Neural cell (in vitro differentiated cells): ENCODE data around the gene REV1. TPM values are rescaled to one million over a fixed set of nuclear protein-coding genes. Genes with fewer than 3 reads are reported as not detected.

Source experiments
- H2AFZ ChIP-seq: fragments of 200-600, 300-800 bp; sonication (generic), shearing (Covaris generic); 2 replicates; pipeline ENCODE4 v1.6.0; 2014; ENCODE audit warnings: low read depth, mild to moderate bottlenecking, antibody characterized with exemption, low read length, moderate library complexity
- H3F3A ChIP-seq: fragments of 200-600 bp; shearing (Covaris generic); 2 replicates; pipeline ENCODE4 v1.6.1; 2016; ENCODE audit warnings: mild to moderate bottlenecking, moderate library complexity, mixed read lengths, antibody characterized with exemption, low read length; ENCODE audit not compliant: insufficient read depth, poor library complexity, severe bottlenecking
- H3K27ac ChIP-seq: fragments of 200-600, 300-800 bp; sonication (generic), shearing (Covaris generic); 2 replicates; pipeline ENCODE4 v1.5.1; 2014; ENCODE audit warnings: mild to moderate bottlenecking, low read length, moderate library complexity
- H3K27me3 ChIP-seq: fragments of 300-800, 200-600 bp; sonication (generic), shearing (Covaris generic); 2 replicates; pipeline ENCODE4 v1.6.0; 2014; ENCODE audit warnings: mild to moderate bottlenecking, low read depth, low read length, moderate library complexity; ENCODE audit not compliant: insufficient read depth
- H3K36me3 ChIP-seq: fragments of 300-800, 200-600 bp; sonication (generic), shearing (Covaris generic); 2 replicates; pipeline ENCODE4 v1.5.1; 2014; ENCODE audit warnings: mild to moderate bottlenecking, antibody characterized with exemption, low read length, moderate library complexity; ENCODE audit not compliant: insufficient read depth
- H3K4me2 ChIP-seq: fragments of 300-800, 200-600 bp; sonication (generic), shearing (Covaris generic); 2 replicates; pipeline ENCODE4 v1.6.0; 2014; ENCODE audit warnings: mild to moderate bottlenecking, low read length
- H3K4me3 ChIP-seq: fragments of 300-800, 200-600 bp; sonication (generic), shearing (Covaris generic); 2 replicates; pipeline ENCODE4 v1.5.1; 2014; ENCODE audit warnings: mild to moderate bottlenecking, low read length, moderate library complexity
- H3K79me2 ChIP-seq: fragments of 200-600 bp; shearing (Covaris generic); replicated peaks from 2 replicates; pipeline ENCODE4 v1.6.0; 2014; ENCODE audit warnings: mild to moderate bottlenecking, low read length, moderate library complexity; ENCODE audit not compliant: insufficient read depth
- H3K9ac ChIP-seq: fragments of 300-800, 200-600 bp; sonication (generic), shearing (Covaris generic); 2 replicates; pipeline ENCODE4 v1.6.1; 2016; ENCODE audit warnings: mild to moderate bottlenecking, low read length, mixed read lengths
- H3K9me2 ChIP-seq: fragments of 200-600 bp; shearing (Covaris generic); 2 replicates; pipeline ENCODE4 v1.6.1; 2016; ENCODE audit warnings: mild to moderate bottlenecking, low read length, mixed read lengths; ENCODE audit not compliant: insufficient read depth
- H3K9me3 ChIP-seq: fragments of 200-600, 300-800 bp; sonication (generic), shearing (Covaris generic); 2 replicates; pipeline ENCODE4 v1.6.1; 2016; ENCODE audit warnings: mild to moderate bottlenecking, mixed run types, low read length, moderate library complexity, mixed read lengths
- H4K20me1 ChIP-seq: fragments of 200-600 bp; shearing (Covaris generic); 2 replicates; pipeline ENCODE4 v1.6.1; 2016; ENCODE audit warnings: mild to moderate bottlenecking, mixed run types; ENCODE audit not compliant: insufficient read depth
- CTCF ChIP-seq: fragments of 450-650 bp; IDR thresholded peaks from 2 replicates; pipeline ENCODE4 v1.5.1; 2014; ENCODE audit warnings: antibody characterized with exemption, mild to moderate bottlenecking, moderate library complexity; ENCODE audit not compliant: poor library complexity, severe bottlenecking
- EP300 ChIP-seq: fragments of 450-650 bp; conservative IDR thresholded peaks from 2 replicates; pipeline ENCODE4 v1.6.1; 2014; ENCODE audit warnings: antibody characterized with exemption, mild to moderate bottlenecking, moderate library complexity; ENCODE audit not compliant: poor library complexity, severe bottlenecking
- EZH2 ChIP-seq: fragments of 200-600, 300-800 bp; shearing (Covaris generic), sonication (generic); IDR thresholded peaks from 2 replicates; pipeline ENCODE4 v1.6.1; 2014; ENCODE audit warnings: antibody characterized with exemption, low read length, borderline replicate concordance, mild to moderate bottlenecking; ENCODE audit not compliant: insufficient read depth, poor library complexity, severe bottlenecking
- MXI1 ChIP-seq: fragments of 450-650 bp; conservative IDR thresholded peaks from 2 replicates; pipeline ENCODE4 v1.6.1; 2014; ENCODE audit warnings: antibody characterized with exemption, mild to moderate bottlenecking; ENCODE audit not compliant: poor library complexity, severe bottlenecking
- POLR2AphosphoS5 ChIP-seq: IDR thresholded peaks from 2 replicates; pipeline ENCODE4 v1.6.1; 2012
- RAD21 ChIP-seq: fragments of 450-650 bp; conservative IDR thresholded peaks from 2 replicates; pipeline ENCODE4 v1.6.1; 2014; ENCODE audit warnings: antibody characterized with exemption, mild to moderate bottlenecking, moderate library complexity
- REST ChIP-seq: IDR thresholded peaks from 2 replicates; pipeline ENCODE4 v1.6.1; 2012; ENCODE audit warnings: borderline replicate concordance
- SMC3 ChIP-seq: fragments of 450-650 bp; conservative IDR thresholded peaks from 2 replicates; pipeline ENCODE4 v1.6.1; 2014; ENCODE audit warnings: antibody characterized with exemption, mild to moderate bottlenecking, moderate library complexity; ENCODE audit not compliant: poor library complexity
- TAF1 ChIP-seq: IDR thresholded peaks from 2 replicates; pipeline ENCODE4 v1.6.1; 2012; ENCODE audit warnings: low read depth
- polyA plus RNA-seq: library from polyadenylated mRNA; depleted of rRNA; stranded (reverse); fragments of >200 nt; gene quantifications from 2 replicates; pipeline ENCODE4 v1.2.3, GENCODE V29; 2014

The REV1 gene
- polyA plus RNA-seq, 1 donor from 2014 or later, result 84.1 TPM

GRCh38 chr2:99376254-99376864 lies 113.5 kb downstream of the REV1 start:
- peaks cover 18% of the 10 kb centered on the region for H3K36me3 ChIP-seq
- no peaks in the 10 kb centered on the region for H3K9me3 ChIP-seq
- no peak overlapping the region for H3K4me2 ChIP-seq
- no peaks in the 10 kb centered on the region for H3K27me3 ChIP-seq
- no peak for TF ChIP-seq CTCF
- TF ChIP-seq EZH2, result no peak
- no peak for TF ChIP-seq MXI1
- TF ChIP-seq SMC3, result no peak
- no peak for TF ChIP-seq POLR2AphosphoS5
- no peak for TF ChIP-seq EP300
- no peak for TF ChIP-seq RAD21
- no peak for TF ChIP-seq TAF1
- H2AFZ ChIP-seq, result no peak overlapping the region
- H3F3A ChIP-seq, result no peaks in the 10 kb centered on the region
- no peak overlapping the region for H3K9ac ChIP-seq
- H4K20me1 ChIP-seq, result no peaks in the 10 kb centered on the region
- H3K27ac ChIP-seq, result no peak overlapping the region
- no peak overlapping the region for H3K4me3 ChIP-seq
- H3K9me2 ChIP-seq, result no peaks in the 10 kb centered on the region
- no peaks in the 10 kb centered on the region for H3K79me2 ChIP-seq

GRCh38 chr2:99374747-99375146 lies 115.1 kb downstream of the REV1 start:
- H3K79me2 ChIP-seq, result no peaks in the 10 kb centered on the region
- TF ChIP-seq POLR2AphosphoS5 (no peak), RAD21 (no peak), CTCF (no peak)
- H3K9ac ChIP-seq, result no peak overlapping the region
- H3K4me2 ChIP-seq, result no peak overlapping the region
- H3K9me2 ChIP-seq, result no peaks in the 10 kb centered on the region
- no peak overlapping the region for H3K4me3 ChIP-seq
- H3K9me3 ChIP-seq, result no peaks in the 10 kb centered on the region
- no peak overlapping the region for H2AFZ ChIP-seq
- no peaks in the 10 kb centered on the region for H4K20me1 ChIP-seq
- no peak overlapping the region for H3K27ac ChIP-seq
- H3K27me3 ChIP-seq, result no peaks in the 10 kb centered on the region
- peaks cover 22% of the 10 kb centered on the region for H3K36me3 ChIP-seq
- H3F3A ChIP-seq, result no peaks in the 10 kb centered on the region

GRCh38 chr2:99373144-99373543 lies 116.7 kb downstream of the REV1 start:
- no peaks in the 10 kb centered on the region for H3K79me2 ChIP-seq
- H3F3A ChIP-seq, result no peaks in the 10 kb centered on the region

More at GRCh38 chr2:99373144-99373543, 116.7 kb downstream of the REV1 start:
- H3K27me3 ChIP-seq, result no peaks in the 10 kb centered on the region
- peaks cover 19% of the 10 kb centered on the region for H3K36me3 ChIP-seq
- H4K20me1 ChIP-seq, result no peaks in the 10 kb centered on the region
- no peak overlapping the region for H3K27ac ChIP-seq
- H3K4me3 ChIP-seq, result no peak overlapping the region
- no peak overlapping the region for H3K4me2 ChIP-seq
- H3K9me3 ChIP-seq, result no peaks in the 10 kb centered on the region
- H3K9ac ChIP-seq, result no peak overlapping the region
- no peak overlapping the region for H2AFZ ChIP-seq
- TF ChIP-seq EZH2, result no peak
- TF ChIP-seq EP300, result no peak
- TF ChIP-seq SMC3, result no peak
- TF ChIP-seq RAD21, result no peak
- TF ChIP-seq REST, result no peak
- no peak for TF ChIP-seq POLR2AphosphoS5
- no peak for TF ChIP-seq CTCF
- no peak for TF ChIP-seq TAF1
- no peak for TF ChIP-seq MXI1
- H3K9me2 ChIP-seq, result no peaks in the 10 kb centered on the region
